SK-N-MC (cell line): ENCODE results near the gene MARK1.
"Not testable (repeated sequence)": the region's sequence is repeated elsewhere in the genome, so short reads cannot be mapped to it uniquely, and the experiment has no call there.

Source experiments
- DNase-seq: peaks from one replicate; pipeline ENCODE4 v3.0.0-alpha.2; 2011; ENCODE audit warnings: low read depth, low spot score
- H3K27ac ChIP-seq: fragments of 200-600 bp; sonication (generic); 2 replicates; pipeline ENCODE4 v1.5.1; 2016; ENCODE audit warnings: mixed run types
- H3K36me3 ChIP-seq: fragments of 200-600 bp; sonication (generic); 2 replicates; pipeline ENCODE4 v1.6.1; 2017; ENCODE audit warnings: antibody characterized with exemption, low read length, mixed read lengths; ENCODE audit not compliant: insufficient read depth
- H3K4me3 ChIP-seq: fragments of 200-600 bp; sonication (generic); 2 replicates; pipeline ENCODE4 v1.5.1; 2016
- H3K9ac ChIP-seq: fragments of 200-600 bp; sonication (generic); 2 replicates; pipeline ENCODE4 v1.8.0; 2017; ENCODE audit warnings: mixed run types, mixed read lengths; ENCODE audit not compliant: insufficient read length
- H3K9me3 ChIP-seq: fragments of 200-600 bp; sonication (generic); 2 replicates; pipeline ENCODE4 v1.6.1; 2017; ENCODE audit warnings: low read depth, mild to moderate bottlenecking, antibody characterized with exemption, low read length, moderate library complexity, mixed read lengths
- EZH2 ChIP-seq: fragments of 200-600 bp; sonication (generic); IDR thresholded peaks from one replicate; pipeline ENCODE4 v1.6.1; 2017; ENCODE audit warnings: antibody characterized with exemption
- FOXP2 ChIP-seq: optimal IDR thresholded peaks from 2 replicates; pipeline ENCODE3; 2011; ENCODE audit warnings: mild to moderate bottlenecking, moderate library complexity; ENCODE audit not compliant: insufficient read depth; ENCODE audit errors: extremely low read length, control extremely low read depth
- POLR2AphosphoS5 ChIP-seq: IDR thresholded peaks from 2 replicates; pipeline ENCODE4 v1.6.1; 2012; ENCODE audit warnings: mild to moderate bottlenecking, low read depth, low read length, borderline replicate concordance

The MARK1 gene

GRCh38 chr1:220670365-220670764 lies 142.4 kb downstream of the MARK1 start:
- no peak overlapping the region for H3K27ac ChIP-seq
- H3K36me3 ChIP-seq: no peaks in the 10 kb centered on the region
- DNase-seq: no peak
- TF ChIP-seq POLR2AphosphoS5 (no peak), FOXP2 (no peak), EZH2 (no peak)
- H3K9me3 ChIP-seq: no peaks in the 10 kb centered on the region
- no peak overlapping the region for H3K9ac ChIP-seq
- H3K4me3 ChIP-seq: no peak overlapping the region

GRCh38 chr1:220673921-220674320 lies 146.0 kb downstream of the MARK1 start:
- no peak overlapping the region for H3K9ac ChIP-seq
- TF ChIP-seq EZH2: no peak
- H3K9me3 ChIP-seq: no peaks in the 10 kb centered on the region
- H3K4me3 ChIP-seq: no peak overlapping the region
- H3K36me3 ChIP-seq: no peaks in the 10 kb centered on the region
- H3K27ac ChIP-seq: no peak overlapping the region
- no peak for DNase-seq

- Histone ChIP-seq H3K9me3 (no peaks in the 10 kb centered on the region), H3K4me3 (no peak overlapping the region), H3K9ac (no peak overlapping the region), H3K36me3 (no peaks in the 10 kb centered on the region), H3K27ac (no peak overlapping the region)
- DNase-seq: no peak
- no peak for TF ChIP-seq FOXP2
- TF ChIP-seq POLR2AphosphoS5: no peak
- no peak for TF ChIP-seq EZH2
These were observed 149.3 kb downstream of the MARK1 start for GRCh38 chr1:220677251-220677650.

DNA sequence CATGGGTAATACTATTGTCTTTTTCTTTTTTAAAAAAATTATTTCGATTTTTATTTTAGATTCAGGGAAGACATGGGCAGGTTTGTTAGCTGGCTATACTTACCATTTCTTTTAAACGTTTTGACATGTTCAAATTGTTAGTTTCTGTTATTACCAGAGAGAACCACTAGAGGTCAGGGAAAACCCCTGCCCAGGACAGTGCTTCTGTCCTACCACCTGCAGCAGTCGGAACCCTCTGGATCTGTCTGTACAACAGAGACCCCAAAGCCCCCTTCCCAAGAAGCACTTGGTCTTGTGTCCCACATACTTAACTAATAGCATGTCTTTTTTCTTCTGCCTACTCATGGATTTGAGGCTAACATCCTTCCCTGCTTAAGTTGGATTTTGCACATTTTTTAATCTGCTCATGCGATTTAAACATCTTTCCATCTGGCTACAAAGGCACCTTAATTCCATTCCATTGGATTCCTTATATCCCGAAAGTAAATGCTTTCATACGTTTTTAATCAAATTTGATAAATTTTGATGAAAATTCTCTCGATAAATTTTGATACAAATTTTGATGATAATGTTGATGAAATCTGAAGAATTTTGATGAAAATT lies 152.2 kb downstream of the MARK1 start:
- no peak overlapping the region for H3K27ac ChIP-seq
- no peaks in the 10 kb centered on the region for H3K36me3 ChIP-seq
- no peaks in the 10 kb centered on the region for H3K9me3 ChIP-seq
- no peak overlapping the region for H3K9ac ChIP-seq
- DNase-seq: no peak
- TF ChIP-seq EZH2: no peak
- no peak for TF ChIP-seq POLR2AphosphoS5
- no peak for TF ChIP-seq FOXP2
- no peak overlapping the region for H3K4me3 ChIP-seq

GRCh38 chr1:220681220-220681880 lies 153.4 kb downstream of the MARK1 start:
- no peaks in the 10 kb centered on the region for H3K9me3 ChIP-seq
- TF ChIP-seq FOXP2: no peak
- no peak for TF ChIP-seq POLR2AphosphoS5
- TF ChIP-seq EZH2: no peak
- DNase-seq: no peak
- H3K27ac ChIP-seq: no peak overlapping the region
- no peak overlapping the region for H3K9ac ChIP-seq
- no peaks in the 10 kb centered on the region for H3K36me3 ChIP-seq
- no peak overlapping the region for H3K4me3 ChIP-seq

- no peak for DNase-seq
- no peak overlapping the region for H3K4me3 ChIP-seq
- no peak overlapping the region for H3K27ac ChIP-seq
- H3K9me3 ChIP-seq: no peaks in the 10 kb centered on the region
- H3K9ac ChIP-seq: no peak overlapping the region
- TF ChIP-seq FOXP2 (no peak), POLR2AphosphoS5 (no peak), EZH2 (no peak)
- H3K36me3 ChIP-seq: no peaks in the 10 kb centered on the region
These were observed 155.1 kb downstream of the MARK1 start for GRCh38 chr1:220682901-220683576.

DNA sequence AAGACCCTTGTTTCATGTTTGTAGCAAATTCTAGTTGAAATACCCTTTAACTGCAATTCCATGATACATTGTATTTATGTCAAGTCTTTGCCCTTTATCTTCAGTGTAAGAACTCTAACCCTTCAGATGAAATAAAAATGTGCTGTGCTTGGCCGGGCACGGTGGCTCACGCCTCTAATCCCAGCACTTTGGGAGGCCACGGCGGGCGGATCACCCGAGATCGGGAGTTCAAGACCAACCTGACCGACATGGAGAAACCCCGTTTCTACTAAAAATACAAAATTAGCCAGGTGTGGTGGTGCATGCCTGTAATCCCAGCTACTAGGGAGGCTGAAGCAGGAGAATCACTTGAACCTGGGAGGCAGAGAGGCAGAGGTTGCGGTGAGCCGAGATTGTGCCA lies 155.8 kb downstream of the MARK1 start:
- H3K9ac ChIP-seq, DNase-seq, H3K9me3 ChIP-seq, H3K27ac ChIP-seq, H3K36me3 ChIP-seq, H3K4me3 ChIP-seq: not testable (repeated sequence)

GRCh38 chr1:220684890-220685289 lies 157.0 kb downstream of the MARK1 start:
- no peak overlapping the region for H3K4me3 ChIP-seq
- no peaks in the 10 kb centered on the region for H3K9me3 ChIP-seq
- H3K9ac ChIP-seq: no peak overlapping the region
- TF ChIP-seq FOXP2 (no peak), EZH2 (no peak), POLR2AphosphoS5 (no peak)
- H3K36me3 ChIP-seq: no peaks in the 10 kb centered on the region
- H3K27ac ChIP-seq: no peak overlapping the region
- no peak for DNase-seq

DNA sequence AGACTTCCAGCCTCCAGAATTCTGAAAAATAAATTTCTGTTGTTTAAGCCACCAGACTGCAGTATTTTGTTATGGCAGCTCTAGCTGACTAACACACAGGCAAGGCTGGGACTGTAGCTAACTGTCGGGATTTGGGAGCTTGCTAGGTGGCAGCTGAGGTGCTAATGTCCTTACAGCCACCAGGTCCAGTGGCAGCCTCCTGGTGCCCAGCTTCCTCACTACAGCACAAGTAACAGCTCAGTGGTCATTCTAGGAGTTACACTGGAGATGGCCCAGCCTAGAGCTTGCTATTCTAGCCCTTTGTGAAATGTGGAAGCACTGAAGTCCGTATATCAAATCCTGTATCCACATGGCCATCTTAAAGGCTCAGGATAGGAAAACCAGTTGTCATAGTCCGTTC lies 157.9 kb downstream of the MARK1 start:
- Histone ChIP-seq H3K9me3 (no peaks in the 10 kb centered on the region), H3K36me3 (no peaks in the 10 kb centered on the region), H3K27ac (no peak overlapping the region), H3K4me3 (no peak overlapping the region), H3K9ac (no peak overlapping the region)
- TF ChIP-seq EZH2 (no peak), POLR2AphosphoS5 (no peak), FOXP2 (no peak)
- DNase-seq: no peak
